Transverse colon (tissue), 4 donors: ENCODE results near the gene TSPAN9. TPM values are rescaled to one million over a fixed set of nuclear protein-coding genes. Genes with fewer than 3 reads are reported as not detected.

ENCODE experiments used
- DNase-seq: peaks from one replicate; pipeline ENCODE4 v3.0.0-alpha.2; 2019
- H3K27ac ChIP-seq, 4 donors: fragments of 200-600 bp; sonication (generic); 2 replicates each; pipeline ENCODE4 v1.5.1; 2016 to 2018; ENCODE audit warnings: inconsistent platforms in 4 of 4
- H3K27me3 ChIP-seq: fragments of 200-600 bp; sonication (generic); 2 replicates; pipeline ENCODE4 v1.5.1; 2017; ENCODE audit warnings: inconsistent platforms
- H3K36me3 ChIP-seq, 4 donors: fragments of 200-600 bp; sonication (generic); 2 replicates each; pipeline ENCODE4 v1.5.1; 2017 to 2019; ENCODE audit warnings: inconsistent platforms in 4 of 4
- H3K4me1 ChIP-seq, 4 donors: fragments of 200-600 bp; sonication (generic); 2 replicates each; pipeline ENCODE4 v1.5.1; 2017 to 2020; ENCODE audit warnings: inconsistent platforms in 4 of 4
- H3K4me3 ChIP-seq, 4 donors: fragments of 200-600 bp; sonication (generic); 1 replicate in 1 of 4; 2 replicates in 3 of 4; pipeline versions ENCODE4 v1.5.1 to v1.6.1; 2017 to 2019; ENCODE audit warnings: inconsistent platforms in 4 of 4
- H3K9me3 ChIP-seq, 2 donors: fragments of 200-600 bp; sonication (generic); 2 replicates each; pipeline ENCODE4 v1.5.1; 2017 to 2019; ENCODE audit warnings: inconsistent platforms in 2 of 2
- CTCF ChIP-seq, 5 experiments: fragments of 200-600 bp in 3 of 5; fragments of 450-650 bp in 2 of 5; sonication (generic) in 3 of 5; IDR thresholded peaks; 1 replicate in 2 of 5; 2 replicates in 3 of 5; pipeline ENCODE4 v1.5.1; 2016 to 2017; ENCODE audit warnings: antibody characterized with exemption in 5 of 5, inconsistent platforms in 3 of 5, mild to moderate bottlenecking in 2 of 5, moderate library complexity in 1 of 5
- EP300 ChIP-seq: sonication (generic); formaldehyde crosslinking; IDR thresholded peaks from one replicate; pipeline ENCODE4 v1.6.1; 2017; ENCODE audit warnings: antibody characterized with exemption, low read depth
- POLR2A ChIP-seq: fragments of 450-650 bp; IDR thresholded peaks from one replicate; pipeline ENCODE4 v1.6.1; 2016; ENCODE audit warnings: antibody characterized with exemption, mild to moderate bottlenecking, moderate library complexity
- POLR2AphosphoS5 ChIP-seq, 3 donors: sonication (generic); formaldehyde crosslinking; IDR thresholded peaks; one replicate each; pipeline ENCODE4 v1.6.1; 2016; ENCODE audit warnings: antibody characterized with exemption in 3 of 3
- WGBS, 2 donors: methylation state at CpG; one replicate each; pipeline ENCODE4 v1.1.5; 2018; ENCODE audit warnings: low coverage in 1 of 2; 5-methylcytosine and 5-hydroxymethylcytosine counted together
- in situ Hi-C, 4 donors: fragments of 200-750 bp; cut with MboI; loops; one replicate each; pipeline versions ENCODE4 v1.15.0 to v1.15.1; 2017; ENCODE audit warnings: low sequenced_read_pairs in 3 of 4, low pct_ligation_motif_present in 1 of 4, low pct_unique_long_range_greater_than_20kb in 1 of 4
- intact Hi-C: fragments of 100-400 bp; cut with DNase I; formaldehyde crosslinking; loops from one replicate; pipeline ENCODE4 v1.15.1; 2023; ENCODE audit warnings: low total_unique reads
- total RNA-seq, 4 donors: library from RNA; depleted of rRNA; stranded (reverse); fragments of >200 nt; gene quantifications; one replicate each; pipeline ENCODE4 v1.1.0, GENCODE V29; 2016

The TSPAN9 gene
- total RNA-seq, 4 donors from 2014 or later: 4.2 to 9.3 (median 6.1) TPM

- in situ Hi-C loops: no loop called here
- intact Hi-C loops: no loop called here
- H3K9me3 ChIP-seq: no peaks in the 10 kb centered on the region
- no peak for DNase-seq
- no peaks in the 10 kb centered on the region for H3K36me3 ChIP-seq
- peaks cover 0 to 8% (median 6%) of the 10 kb centered on the region in 4 donors for H3K4me1 ChIP-seq
- H3K4me3 ChIP-seq: no peak overlapping the region
- H3K27ac ChIP-seq: no peak overlapping the region
- H3K27me3 ChIP-seq: no peaks in the 10 kb centered on the region
- 83 to 94% methylated on average over 2 to 5 of the region's 5 CpGs for WGBS, 2 donors
- TF ChIP-seq CTCF (IDR thresholded peaks at IDR 0.05): no peak
- no peak for TF ChIP-seq POLR2AphosphoS5 (IDR thresholded peaks at IDR 0.05)
- no peak for TF ChIP-seq POLR2A
- no peak for TF ChIP-seq EP300
Measured at GRCh38 chr12:3213768-3214167, 136.6 kb downstream of the TSPAN9 start.

- Histone ChIP-seq H3K27ac (no peak overlapping the region), H3K4me1 (peaks cover 0 to 15% (median 10%) of the 10 kb centered on the region in 4 donors), H3K4me3 (no peak overlapping the region), H3K9me3 (no peaks in the 10 kb centered on the region), H3K27me3 (no peaks in the 10 kb centered on the region), H3K36me3 (no peaks in the 10 kb centered on the region)
- in situ Hi-C loops (no loop called here), intact Hi-C loops (no loop called here)
- TF ChIP-seq POLR2A (no peak), POLR2AphosphoS5 (IDR thresholded peaks at IDR 0.05) (no peak), CTCF (IDR thresholded peaks at IDR 0.05) (no peak), EP300 (no peak)
- WGBS, 2 donors: 70 to 79% methylated on average over 2 to 20 of the region's 20 CpGs
- no peak for DNase-seq
Measured at GRCh38 chr12:3214526-3215365, 137.6 kb downstream of the TSPAN9 start.

GRCh38 chr12:3215410-3215975 lies 138.3 kb downstream of the TSPAN9 start:
- DNase-seq: no peak
- TF ChIP-seq CTCF (IDR thresholded peaks at IDR 0.05) (no peak), POLR2AphosphoS5 (IDR thresholded peaks at IDR 0.05) (no peak), POLR2A (no peak), EP300 (no peak)
- H3K4me1 ChIP-seq: peaks cover 0 to 15% (median 10%) of the 10 kb centered on the region in 4 donors
- intact Hi-C loops: no loop called here
- no peaks in the 10 kb centered on the region for H3K36me3 ChIP-seq
- no peaks in the 10 kb centered on the region for H3K27me3 ChIP-seq
- in situ Hi-C loops: no loop called here
- H3K27ac ChIP-seq: no peak overlapping the region
- no peaks in the 10 kb centered on the region for H3K9me3 ChIP-seq
- 80 to 85% methylated on average over 1 to 13 of the region's 13 CpGs for WGBS, 2 donors
- no peak overlapping the region for H3K4me3 ChIP-seq

- no peak overlapping the region for H3K4me3 ChIP-seq
- no peaks in the 10 kb centered on the region for H3K9me3 ChIP-seq
- intact Hi-C loops (no loop called here), in situ Hi-C loops (no loop called here)
- H3K27ac ChIP-seq: no peak overlapping the region
- TF ChIP-seq POLR2A: no peak
- no peaks in the 10 kb centered on the region for H3K36me3 ChIP-seq
- no peak for DNase-seq
- peaks cover 0 to 15% (median 10%) of the 10 kb centered on the region in 4 donors for H3K4me1 ChIP-seq
- WGBS, 2 donors: 84% methylated on average over 4 of the region's 5 CpGs; no CpG with 5 or more reads in 1 of the 2 donors
- H3K27me3 ChIP-seq: no peaks in the 10 kb centered on the region
Measured at GRCh38 chr12:3216097-3216496, 138.9 kb downstream of the TSPAN9 start.
